ENCODE results near the gene CCN5. TPM values are rescaled to one million over a fixed set of nuclear protein-coding genes. Genes with fewer than 3 reads are reported as not detected.

The CCN5 gene
- total RNA-seq, 1 experiment from 2014 or later = 0.37 TPM

- TF ChIP-seq ZNF512 (CRISPR knock-in tag; IDR thresholded peaks at IDR 0.05; ENCODE audit: borderline replicate concordance) = no peak
- TF ChIP-seq ETV6 (CRISPR knock-in tag; IDR thresholded peaks at IDR 0.05) = no peak
- no peak for TF ChIP-seq SMAD3 (CRISPR knock-in tag; IDR thresholded peaks at IDR 0.05; ENCODE audit: borderline replicate concordance)
- no peak for TF ChIP-seq ZSCAN18 (CRISPR knock-in tag; IDR thresholded peaks at IDR 0.05)
- no peak for TF ChIP-seq NR3C1 (CRISPR knock-in tag; conservative IDR thresholded peaks at IDR 0.05; ENCODE audit: low read depth)
- TF ChIP-seq CREM (CRISPR knock-in tag; IDR thresholded peaks at IDR 0.05) = no peak
- no peak for TF ChIP-seq ATF2 (CRISPR knock-in tag; IDR thresholded peaks at IDR 0.05; ENCODE audit: borderline replicate concordance, low read depth)
- peak; percentile 76 for TF ChIP-seq CTCF (IDR thresholded peaks at IDR 0.05)
- TF ChIP-seq ZMAT4 (CRISPR knock-in tag; IDR thresholded peaks at IDR 0.05) = no peak
- no peak for TF ChIP-seq FOXK1 (CRISPR knock-in tag; IDR thresholded peaks at IDR 0.05)
Measured at GRCh38 chr20:44747166-44748004, 32.2 kb downstream of the CCN5 start (continued).

- ChIA-PET CTCF (interaction anchor here (0.5 to 3.9 kb wide), 48 partner anchors 8 to 1737 kb away, joined by 3 to 56 read pairs (median 6); partner anchors contain the start of genes PABPC1L, TOMM34 and YWHAB), POLR2A (no interaction called here)
- DNase-seq (ENCODE audit: low spot score) (no peak), ATAC-seq (no peak)
- Mint-ChIP-seq H3K27ac (no peak overlapping the region), H3K9me3 (no peaks in the 10 kb centered on the region), H3K27me3 (ENCODE audit: low read depth) (peaks cover 44% of the 10 kb centered on the region), H3K4me1 (peaks cover 15% of the 10 kb centered on the region), H3K36me3 (no peaks in the 10 kb centered on the region), H3K4me3 (no peak overlapping the region)
- TF ChIP-seq ESRRA (CRISPR knock-in tag; IDR thresholded peaks at IDR 0.05; ENCODE audit: borderline replicate concordance) = no peak
- TF ChIP-seq ATF2 (CRISPR knock-in tag; IDR thresholded peaks at IDR 0.05; ENCODE audit: borderline replicate concordance, low read depth) = no peak
- no peak for TF ChIP-seq MXD4 (CRISPR knock-in tag; IDR thresholded peaks at IDR 0.05; ENCODE audit: borderline replicate concordance)
- TF ChIP-seq CREM (CRISPR knock-in tag; IDR thresholded peaks at IDR 0.05) = no peak
- TF ChIP-seq SOX15 (CRISPR knock-in tag; IDR thresholded peaks at IDR 0.05) = no peak
- no peak for TF ChIP-seq FOXJ3 (CRISPR knock-in tag; IDR thresholded peaks at IDR 0.05; ENCODE audit: borderline replicate concordance)
- no peak for TF ChIP-seq KAT7 (CRISPR knock-in tag; IDR thresholded peaks at IDR 0.05; ENCODE audit: borderline replicate concordance)
Measured at GRCh38 chr20:44748005-44748370, 32.8 kb downstream of the CCN5 start.
